ENCODE measurements around the gene CGNL1.

Gene CGNL1

GRCh38 chr15:57424628-57425405 lies 48.5 kb downstream of the CGNL1 start:
- DNase-seq (ENCODE audit: low spot score): no peak

GRCh38 chr15:57425842-57426241 lies 49.5 kb downstream of the CGNL1 start:
- no peak for DNase-seq (ENCODE audit: low spot score)

- DNase-seq (ENCODE audit: low spot score): peak; percentile 74
Observed at GRCh38 chr15:57427367-57427821, 51.1 kb downstream of the CGNL1 start.

- peak; percentile 21 for DNase-seq (ENCODE audit: low spot score)
Observed at GRCh38 chr15:57432141-57432741, 55.9 kb downstream of the CGNL1 start.

- no peak for DNase-seq (ENCODE audit: low spot score)
Observed at GRCh38 chr15:57436166-57436565, 59.9 kb downstream of the CGNL1 start.

GRCh38 chr15:57436961-57437360 lies 60.7 kb downstream of the CGNL1 start:
- DNase-seq (ENCODE audit: low spot score): peak; percentile 23

GRCh38 chr15:57437564-57437963 lies 61.3 kb downstream of the CGNL1 start:
- DNase-seq (ENCODE audit: low spot score): no peak

- no peak for DNase-seq (ENCODE audit: low spot score)
Observed at GRCh38 chr15:57438166-57438565, 61.9 kb downstream of the CGNL1 start.

GRCh38 chr15:57439128-57440027 lies 63.1 kb downstream of the CGNL1 start:
- no peak for DNase-seq (ENCODE audit: low spot score)

GRCh38 chr15:57440167-57440566 lies 63.9 kb downstream of the CGNL1 start:
- DNase-seq (ENCODE audit: low spot score): no peak

- DNase-seq (ENCODE audit: low spot score): peak; percentile 35
Observed at GRCh38 chr15:57440799-57441198, 64.5 kb downstream of the CGNL1 start.

GRCh38 chr15:57442335-57442734 lies 66.0 kb downstream of the CGNL1 start:
- no peak for DNase-seq (ENCODE audit: low spot score)

GRCh38 chr15:57443486-57443885 lies 67.2 kb downstream of the CGNL1 start:
- DNase-seq (ENCODE audit: low spot score): no peak

- DNase-seq (ENCODE audit: low spot score): peak; percentile 20
Observed at GRCh38 chr15:57444877-57445513, 68.7 kb downstream of the CGNL1 start.

GRCh38 chr15:57445872-57446271 lies 69.6 kb downstream of the CGNL1 start:
- no peak for DNase-seq (ENCODE audit: low spot score)

- DNase-seq (ENCODE audit: low spot score): no peak
Observed at GRCh38 chr15:57446393-57446792, 70.1 kb downstream of the CGNL1 start.

- DNase-seq (ENCODE audit: low spot score): no peak
Observed at GRCh38 chr15:57451555-57451954, 75.2 kb downstream of the CGNL1 start.

GRCh38 chr15:57452090-57452754 lies 75.9 kb downstream of the CGNL1 start:
- no peak for DNase-seq (ENCODE audit: low spot score)

GRCh38 chr15:57455929-57456328 lies 79.6 kb downstream of the CGNL1 start:
- DNase-seq (ENCODE audit: low spot score): no peak

GRCh38 chr15:57456559-57456958 lies 80.3 kb downstream of the CGNL1 start:
- DNase-seq (ENCODE audit: low spot score): no peak

GRCh38 chr15:57457726-57458125 lies 81.4 kb downstream of the CGNL1 start:
- no peak for DNase-seq (ENCODE audit: low spot score)
